Esophagus squamous epithelium (tissue), 4 donors: ENCODE data around the gene SERPINF2.

Experiments
- POLR2A ChIP-seq, 4 donors: fragments of 450-650 bp; IDR thresholded peaks; one replicate each; pipeline ENCODE4 v1.6.1; 2017; ENCODE audit warnings: antibody characterized with exemption in 4 of 4, mild to moderate bottlenecking in 4 of 4, moderate library complexity in 3 of 4
- TF ChIP-seq, protein P1 (sequence below), 6 experiments: fragments of 450-650 bp in 4 of 6; fragments of 200-600 bp in 2 of 6; sonication (generic) in 2 of 6; IDR thresholded peaks; one replicate each; pipeline ENCODE4 v1.5.1; 2016 to 2019; ENCODE audit warnings: antibody characterized with exemption in 6 of 6, mild to moderate bottlenecking in 4 of 6, moderate library complexity in 4 of 6

DNA sequence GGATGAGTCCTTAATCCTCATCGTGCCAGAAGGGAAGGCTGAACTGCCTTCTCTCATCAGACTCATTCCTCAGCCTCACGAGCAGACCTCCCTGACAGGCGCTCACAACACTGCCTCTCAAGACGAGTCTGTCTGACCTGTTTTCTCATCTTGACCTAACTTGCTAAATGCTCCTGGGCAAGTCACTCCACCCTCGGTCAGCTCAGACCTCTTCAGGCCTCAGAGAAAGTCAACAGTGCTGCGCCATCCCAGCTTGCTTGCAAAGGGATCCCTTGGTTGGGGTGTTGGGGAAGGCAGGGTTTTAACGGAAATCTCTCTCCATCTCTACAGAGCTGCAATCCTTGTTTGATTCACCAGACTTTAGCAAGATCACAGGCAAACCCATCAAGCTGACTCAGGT, 34.2 kb downstream of the SERPINF2 start:
- TF ChIP-seq, protein P1, sequence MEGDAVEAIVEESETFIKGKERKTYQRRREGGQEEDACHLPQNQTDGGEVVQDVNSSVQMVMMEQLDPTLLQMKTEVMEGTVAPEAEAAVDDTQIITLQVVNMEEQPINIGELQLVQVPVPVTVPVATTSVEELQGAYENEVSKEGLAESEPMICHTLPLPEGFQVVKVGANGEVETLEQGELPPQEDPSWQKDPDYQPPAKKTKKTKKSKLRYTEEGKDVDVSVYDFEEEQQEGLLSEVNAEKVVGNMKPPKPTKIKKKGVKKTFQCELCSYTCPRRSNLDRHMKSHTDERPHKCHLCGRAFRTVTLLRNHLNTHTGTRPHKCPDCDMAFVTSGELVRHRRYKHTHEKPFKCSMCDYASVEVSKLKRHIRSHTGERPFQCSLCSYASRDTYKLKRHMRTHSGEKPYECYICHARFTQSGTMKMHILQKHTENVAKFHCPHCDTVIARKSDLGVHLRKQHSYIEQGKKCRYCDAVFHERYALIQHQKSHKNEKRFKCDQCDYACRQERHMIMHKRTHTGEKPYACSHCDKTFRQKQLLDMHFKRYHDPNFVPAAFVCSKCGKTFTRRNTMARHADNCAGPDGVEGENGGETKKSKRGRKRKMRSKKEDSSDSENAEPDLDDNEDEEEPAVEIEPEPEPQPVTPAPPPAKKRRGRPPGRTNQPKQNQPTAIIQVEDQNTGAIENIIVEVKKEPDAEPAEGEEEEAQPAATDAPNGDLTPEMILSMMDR (IDR thresholded peaks at IDR 0.05), result no peak
- no peak for TF ChIP-seq POLR2A (IDR thresholded peaks at IDR 0.05)
